ENCODE measurements around the gene MEA1.

The MEA1 gene

DNA sequence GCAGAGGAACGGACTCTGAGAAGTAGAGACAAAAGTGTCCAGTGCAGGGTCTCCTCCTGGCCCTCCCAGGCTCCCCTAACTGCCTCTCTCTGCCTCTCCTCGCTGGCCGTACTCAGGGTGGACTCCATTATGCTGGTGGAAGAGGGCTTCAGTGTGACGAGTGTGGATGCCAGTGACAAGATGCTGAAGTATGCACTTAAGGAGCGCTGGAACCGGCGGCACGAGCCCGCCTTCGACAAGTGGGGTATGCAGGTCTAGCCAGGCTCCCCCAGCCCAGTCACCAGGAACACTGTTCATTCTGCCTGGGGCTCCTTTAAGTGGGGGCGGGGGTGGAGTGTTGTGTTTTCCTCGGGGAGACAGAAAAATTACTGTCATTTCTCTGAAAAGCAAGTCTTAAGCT is 51.6 kb downstream of the MEA1 start:
- no peak for DNase-seq (ENCODE audit: low read depth, low spot score)
- CTCF ChIA-PET = no interaction called here
- POLR2A ChIA-PET = interaction anchor here (1.2 to 1.4 kb wide), 2 partner anchors 17 to 22 kb away, joined by 3 to 4 read pairs; partner anchors contain the start of genes PEX6 and PPP2R5D
- no peak overlapping the region for H3K4me3 ChIP-seq (ENCODE audit: low read depth, low read length)
- TF ChIP-seq, protein P1, sequence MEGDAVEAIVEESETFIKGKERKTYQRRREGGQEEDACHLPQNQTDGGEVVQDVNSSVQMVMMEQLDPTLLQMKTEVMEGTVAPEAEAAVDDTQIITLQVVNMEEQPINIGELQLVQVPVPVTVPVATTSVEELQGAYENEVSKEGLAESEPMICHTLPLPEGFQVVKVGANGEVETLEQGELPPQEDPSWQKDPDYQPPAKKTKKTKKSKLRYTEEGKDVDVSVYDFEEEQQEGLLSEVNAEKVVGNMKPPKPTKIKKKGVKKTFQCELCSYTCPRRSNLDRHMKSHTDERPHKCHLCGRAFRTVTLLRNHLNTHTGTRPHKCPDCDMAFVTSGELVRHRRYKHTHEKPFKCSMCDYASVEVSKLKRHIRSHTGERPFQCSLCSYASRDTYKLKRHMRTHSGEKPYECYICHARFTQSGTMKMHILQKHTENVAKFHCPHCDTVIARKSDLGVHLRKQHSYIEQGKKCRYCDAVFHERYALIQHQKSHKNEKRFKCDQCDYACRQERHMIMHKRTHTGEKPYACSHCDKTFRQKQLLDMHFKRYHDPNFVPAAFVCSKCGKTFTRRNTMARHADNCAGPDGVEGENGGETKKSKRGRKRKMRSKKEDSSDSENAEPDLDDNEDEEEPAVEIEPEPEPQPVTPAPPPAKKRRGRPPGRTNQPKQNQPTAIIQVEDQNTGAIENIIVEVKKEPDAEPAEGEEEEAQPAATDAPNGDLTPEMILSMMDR (IDR thresholded peaks at IDR 0.05; ENCODE audit: insufficient read depth, low read length, missing control alignments) = no peak

All from AG04449 (cell line).